ENCODE results near the gene HEY2.

GRCh38 chr6:125728739-125729138, 20.7 kb upstream of the HEY2 start:
- TF ChIP-seq, protein P1, sequence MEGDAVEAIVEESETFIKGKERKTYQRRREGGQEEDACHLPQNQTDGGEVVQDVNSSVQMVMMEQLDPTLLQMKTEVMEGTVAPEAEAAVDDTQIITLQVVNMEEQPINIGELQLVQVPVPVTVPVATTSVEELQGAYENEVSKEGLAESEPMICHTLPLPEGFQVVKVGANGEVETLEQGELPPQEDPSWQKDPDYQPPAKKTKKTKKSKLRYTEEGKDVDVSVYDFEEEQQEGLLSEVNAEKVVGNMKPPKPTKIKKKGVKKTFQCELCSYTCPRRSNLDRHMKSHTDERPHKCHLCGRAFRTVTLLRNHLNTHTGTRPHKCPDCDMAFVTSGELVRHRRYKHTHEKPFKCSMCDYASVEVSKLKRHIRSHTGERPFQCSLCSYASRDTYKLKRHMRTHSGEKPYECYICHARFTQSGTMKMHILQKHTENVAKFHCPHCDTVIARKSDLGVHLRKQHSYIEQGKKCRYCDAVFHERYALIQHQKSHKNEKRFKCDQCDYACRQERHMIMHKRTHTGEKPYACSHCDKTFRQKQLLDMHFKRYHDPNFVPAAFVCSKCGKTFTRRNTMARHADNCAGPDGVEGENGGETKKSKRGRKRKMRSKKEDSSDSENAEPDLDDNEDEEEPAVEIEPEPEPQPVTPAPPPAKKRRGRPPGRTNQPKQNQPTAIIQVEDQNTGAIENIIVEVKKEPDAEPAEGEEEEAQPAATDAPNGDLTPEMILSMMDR (IDR thresholded peaks at IDR 0.05), result no peak
- TF ChIP-seq POLR2AphosphoS5 (IDR thresholded peaks at IDR 0.05; ENCODE audit: low read depth, low read length), result no peak
- TF ChIP-seq REST (IDR thresholded peaks at IDR 0.05; ENCODE audit: insufficient read depth in 1 of 2, low read depth in 2 of 2, low read length in 1 of 2), result no peak
- no peak for TF ChIP-seq SIN3A (IDR thresholded peaks at IDR 0.05; ENCODE audit: borderline replicate concordance, insufficient read depth, low read depth, low read length)
- no peak for TF ChIP-seq TCF7L2 (IDR thresholded peaks at IDR 0.05; ENCODE audit: low read depth, low read length)
